T-cell (primary cell): Measurements from ENCODE around the gene POLRMT. TPM values are rescaled to one million over a fixed set of nuclear protein-coding genes. Genes with fewer than 3 reads are reported as not detected.

Experiments
- ATAC-seq, 4 experiments: fragments of 200-7000 bp in 3 of 4; fragments of 150-1000 bp in 1 of 4; cut with Tn5 transposase; replicated peaks in 1 of 4; 1 replicate in 3 of 4; 2 replicates in 1 of 4; pipeline ENCODE4 v1.10.0; 2021; ENCODE audit warnings: moderate library complexity in 3 of 4, mild to moderate bottlenecking in 2 of 4, moderate number of reproducible peaks in 1 of 4
- CTCF ChIA-PET, 2 donors: fragments of 300-600 bp; sonication (Branson Sonifier 250); formaldehyde crosslinking; loops; one replicate each; lab custom pipeline; 2022; ENCODE audit warnings: antibody characterized with exemption in 2 of 2; lab: Charles Lee
- POLR2A ChIA-PET, 2 donors: fragments of 300-600 bp; sonication (Branson Sonifier 250); formaldehyde crosslinking; loops; one replicate each; lab custom pipeline; 2022; ENCODE audit warnings: antibody characterized with exemption in 2 of 2; lab: Charles Lee
- DNase-seq, 35 experiments: peaks; one replicate each; pipeline versions ENCODE4 v3.0.0 to v3.0.0-alpha.2; 2013 to 2023
- H3K27ac ChIP-seq: one replicate; pipeline ENCODE4 v1.5.1; 2013; ENCODE audit warnings: low read length
- H3K27me3 ChIP-seq, 2 experiments: replicated peaks in 1 of 2; 1 replicate in 1 of 2; 2 replicates in 1 of 2; pipeline versions ENCODE4 v1.6.1 to v1.7.0; 2013; ENCODE audit warnings: low read length in 1 of 2, mixed read lengths in 1 of 2; ENCODE audit not compliant: control insufficient read depth in 2 of 2, insufficient read depth in 2 of 2; ENCODE audit errors: extremely low read depth in 1 of 2
- H3K36me3 ChIP-seq, 2 donors: 1 replicate in 1 of 2; 2 replicates in 1 of 2; pipeline versions ENCODE4 v1.6.1 to v1.7.0; 2013; ENCODE audit warnings: low read length in 1 of 2; ENCODE audit not compliant: control insufficient read depth in 2 of 2, insufficient read depth in 1 of 2; ENCODE audit errors: extremely low read depth in 1 of 2
- H3K4me1 ChIP-seq, 2 experiments: 1 replicate in 1 of 2; 2 replicates in 1 of 2; pipeline versions ENCODE4 v1.6.1 to v1.7.0; 2013; ENCODE audit warnings: low read length in 2 of 2, mixed read lengths in 1 of 2; ENCODE audit not compliant: insufficient read depth in 2 of 2, control insufficient read depth in 1 of 2; ENCODE audit errors: extremely low read depth in 1 of 2
- H3K4me3 ChIP-seq, 2 donors: 1 replicate in 1 of 2; 2 replicates in 1 of 2; pipeline versions ENCODE4 v1.5.1 to v1.7.0; 2013; ENCODE audit warnings: mild to moderate bottlenecking in 2 of 2, low read length in 1 of 2, moderate library complexity in 1 of 2; ENCODE audit not compliant: control insufficient read depth in 1 of 2; ENCODE audit errors: extremely low read depth in 1 of 2
- H3K9me3 ChIP-seq: 2 replicates; pipeline ENCODE4 v1.7.0; 2013
- H3K27ac Mint-ChIP-seq, 2 donors: one replicate each; pipeline ENCODE4 v1.8.0; 2020 to 2021; ENCODE audit warnings: mild to moderate bottlenecking in 2 of 2, mixed read lengths in 2 of 2
- H3K27me3 Mint-ChIP-seq, 2 donors: one replicate each; pipeline ENCODE4 v1.8.0; 2021 to 2022; ENCODE audit warnings: mixed read lengths in 2 of 2
- H3K36me3 Mint-ChIP-seq: one replicate; pipeline ENCODE4 v1.8.0; 2021; ENCODE audit warnings: mixed read lengths
- H3K4me1 Mint-ChIP-seq, 3 donors: one replicate each; pipeline ENCODE4 v1.8.0; 2020 to 2022; ENCODE audit warnings: mixed read lengths in 3 of 3, mild to moderate bottlenecking in 1 of 3
- H3K4me3 Mint-ChIP-seq, 3 donors: one replicate each; pipeline ENCODE4 v1.8.0; 2020 to 2022; ENCODE audit warnings: mild to moderate bottlenecking in 3 of 3, mixed read lengths in 3 of 3, moderate library complexity in 3 of 3
- H3K9me3 Mint-ChIP-seq, 3 donors: one replicate each; pipeline ENCODE4 v1.8.0; 2020 to 2022; ENCODE audit warnings: mixed read lengths in 3 of 3
- WGBS: methylation state at CpG from one replicate; pipeline ENCODE4 v1.1.5; 2013; ENCODE audit warnings: missing lambda C conversion rate; ENCODE audit not compliant: insufficient coverage; 5-methylcytosine and 5-hydroxymethylcytosine counted together
- total RNA-seq, 35 experiments: library from RNA in 6 of 35; stranded (reverse) in 6 of 35; fragments of 120-200 nt in 1 of 35; gene quantifications; one replicate each; pipeline versions ENCODE4 v1.2.1 to v1.2.4 and lab custom pipeline; 2013 to 2026

Gene POLRMT
- total RNA-seq, 5 donors from 2014 or later (not counting 1 experiment from before 2014, with no cell fraction given) = 61.3 to 118 (median 103) TPM

- peaks cover 35 to 55% (median 42%) of the 10 kb centered on the region in 3 donors for H3K4me1 Mint-ChIP-seq
- CTCF ChIA-PET = no interaction called here
- H3K27ac ChIP-seq = no peak overlapping the region
Observed at GRCh38 chr19:573519-573825, 59.9 kb downstream of the POLRMT start.

GRCh38 chr19:572743-573518 is 60.4 kb downstream of the POLRMT start:
- H3K9me3 ChIP-seq = no peaks in the 10 kb centered on the region
- Mint-ChIP-seq H3K4me3 (peak overlapping the region; percentile 80 to 99 (median 93)), H3K9me3 (no peaks in the 10 kb centered on the region), H3K36me3 (no peaks in the 10 kb centered on the region), H3K4me1 (peaks cover 35 to 53% (median 39%) of the 10 kb centered on the region in 3 donors), H3K27ac (peak overlapping the region in 1 of 2 donors; percentile 84), H3K27me3 (no peaks in the 10 kb centered on the region)
- H3K36me3 ChIP-seq = peaks cover 0 to 6% of the 10 kb centered on the region in 2 donors
- H3K27ac ChIP-seq = peak overlapping the region; percentile 2
- POLR2A ChIA-PET = interaction anchor here in 1 of 2 donors (0.7 kb wide), 1 partner anchor 58 kb away, joined by 3 read pairs; no protein-coding TSS in a partner anchor
- ATAC-seq (no peak), DNase-seq (peak in 1 of 35 experiments; percentile 20)
- peaks cover 18 to 63% of the 10 kb centered on the region in 2 experiments for H3K4me1 ChIP-seq
- WGBS = under 1% methylated on average over 49 of the region's 55 CpGs
- CTCF ChIA-PET = interaction anchor here in 1 of 2 donors (0.5 to 1.3 kb wide), 2 partner anchors 42 to 62 kb away, joined by 3 to 4 read pairs; no protein-coding TSS in a partner anchor
- no peaks in the 10 kb centered on the region for H3K27me3 ChIP-seq
- peak overlapping the region; percentile 67 to 81 for H3K4me3 ChIP-seq

More at GRCh38 chr19:573519-573825, 59.9 kb downstream of the POLRMT start:
- peak overlapping the region; percentile 67 to 81 for H3K4me3 ChIP-seq
- DNase-seq (peak in 1 of 35 experiments; percentile 29), ATAC-seq (no peak)
- POLR2A ChIA-PET = no interaction called here
- H3K27ac Mint-ChIP-seq = no peak overlapping the region
- H3K4me1 ChIP-seq = peaks cover 18 to 63% of the 10 kb centered on the region in 2 experiments
- H3K27me3 ChIP-seq = no peaks in the 10 kb centered on the region
- H3K4me3 Mint-ChIP-seq = peak overlapping the region; percentile 79 to 99 (median 80)
- H3K9me3 ChIP-seq = no peaks in the 10 kb centered on the region
- H3K36me3 Mint-ChIP-seq = no peaks in the 10 kb centered on the region
- peaks cover 0 to 9% of the 10 kb centered on the region in 2 donors for H3K36me3 ChIP-seq
- no peaks in the 10 kb centered on the region for H3K27me3 Mint-ChIP-seq
- no peaks in the 10 kb centered on the region for H3K9me3 Mint-ChIP-seq
- WGBS = 0% methylated on average over 1 of the region's 15 CpGs

- POLR2A ChIA-PET = interaction anchor here in 1 of 2 donors (0.7 kb wide), 1 partner anchor 58 kb away, joined by 3 read pairs; no protein-coding TSS in a partner anchor
- H3K4me1 ChIP-seq = peaks cover 18 to 57% of the 10 kb centered on the region in 2 experiments
- WGBS = under 1% methylated on average over 77 of the region's 79 CpGs
Observed at GRCh38 chr19:572140-572742, 61.1 kb downstream of the POLRMT start, which contains the start of gene BSG. Gene BSG (plus strand): TSS chr19:572596. CDS start chr19:572635, 39 bp downstream.

GRCh38 chr19:571566-571974 is 61.8 kb downstream of the POLRMT start:
- no peaks in the 10 kb centered on the region for H3K36me3 ChIP-seq
- ATAC-seq (peak in 1 of 4 experiments; percentile 23), DNase-seq (peak in 3 of 35 experiments; percentile 16 to 59 (median 27))
- peaks cover 17 to 51% of the 10 kb centered on the region in 2 experiments for H3K4me1 ChIP-seq
- WGBS = 2% methylated on average over 9 of the region's 14 CpGs
- H3K4me3 ChIP-seq = peak overlapping the region; percentile 62 to 68
- peak overlapping the region; percentile 95 to 97 for H3K27ac Mint-ChIP-seq
- H3K4me1 Mint-ChIP-seq = peaks cover 31 to 47% (median 32%) of the 10 kb centered on the region in 3 donors
- no peaks in the 10 kb centered on the region for H3K27me3 ChIP-seq
- ChIA-PET CTCF (interaction anchor here in 1 of 2 donors (1.3 kb wide), 1 partner anchor 61 kb away, joined by 4 read pairs; no protein-coding TSS in a partner anchor), POLR2A (no interaction called here)
- no peaks in the 10 kb centered on the region for H3K27me3 Mint-ChIP-seq
- H3K27ac ChIP-seq = peak overlapping the region; percentile 91
- no peaks in the 10 kb centered on the region for H3K9me3 Mint-ChIP-seq
- H3K9me3 ChIP-seq = no peaks in the 10 kb centered on the region
- no peaks in the 10 kb centered on the region for H3K36me3 Mint-ChIP-seq
- H3K4me3 Mint-ChIP-seq = peak overlapping the region; percentile 80 to 99 (median 93)

More at GRCh38 chr19:572140-572742, 61.1 kb downstream of the POLRMT start, which contains the start of gene BSG:
- Mint-ChIP-seq H3K4me1 (peaks cover 35 to 52% (median 37%) of the 10 kb centered on the region in 3 donors), H3K9me3 (no peaks in the 10 kb centered on the region), H3K27me3 (no peaks in the 10 kb centered on the region), H3K27ac (peak within 1 kb of the TSS; percentile 95 to 97), H3K36me3 (no peaks in the 10 kb centered on the region), H3K4me3 (peak within 1 kb of the TSS; percentile 80 to 99 (median 93))
- peak; percentile 84 to 89 (median 88) for ATAC-seq
- Histone ChIP-seq H3K27ac (peak within 1 kb of the TSS; percentile 91), H3K4me3 (peak within 1 kb of the TSS; percentile 67 to 81), H3K27me3 (no peaks in the 10 kb centered on the region), H3K9me3 (no peaks in the 10 kb centered on the region), H3K36me3 (no peaks in the 10 kb centered on the region)
- CTCF ChIA-PET = interaction anchor here in 1 of 2 donors (0.6 to 1.3 kb wide), 2 partner anchors 61 to 91 kb away, joined by 4 to 5 read pairs; partner anchors contain the start of gene RNF126
- DNase-seq = peak; percentile 93 to 100 (median 99)

- H3K9me3 Mint-ChIP-seq = no peaks in the 10 kb centered on the region
- peaks cover 14 to 46% of the 10 kb centered on the region in 2 experiments for H3K4me1 ChIP-seq
- DNase-seq (peak in 34 of 35 experiments; percentile 35 to 77 (median 58)), ATAC-seq (peak; percentile 19 to 36 (median 22))
- no peaks in the 10 kb centered on the region for H3K36me3 Mint-ChIP-seq
- peak overlapping the region; percentile 62 to 68 for H3K4me3 ChIP-seq
- ChIA-PET CTCF (no interaction called here), POLR2A (no interaction called here)
- H3K4me3 Mint-ChIP-seq = peak overlapping the region; percentile 80 to 99 (median 93)
- no peaks in the 10 kb centered on the region for H3K36me3 ChIP-seq
- H3K27me3 ChIP-seq = no peaks in the 10 kb centered on the region
- peaks cover 28 to 42% (median 29%) of the 10 kb centered on the region in 3 donors for H3K4me1 Mint-ChIP-seq
- WGBS = 2% methylated on average over 45 of the region's 45 CpGs
- H3K9me3 ChIP-seq = no peaks in the 10 kb centered on the region
- H3K27ac ChIP-seq = peak overlapping the region; percentile 91
- H3K27ac Mint-ChIP-seq = peak overlapping the region; percentile 95 to 97
- no peaks in the 10 kb centered on the region for H3K27me3 Mint-ChIP-seq
Observed at GRCh38 chr19:570937-571565, 62.3 kb downstream of the POLRMT start.
